ENCODE results near the gene ARF5.

DNA sequence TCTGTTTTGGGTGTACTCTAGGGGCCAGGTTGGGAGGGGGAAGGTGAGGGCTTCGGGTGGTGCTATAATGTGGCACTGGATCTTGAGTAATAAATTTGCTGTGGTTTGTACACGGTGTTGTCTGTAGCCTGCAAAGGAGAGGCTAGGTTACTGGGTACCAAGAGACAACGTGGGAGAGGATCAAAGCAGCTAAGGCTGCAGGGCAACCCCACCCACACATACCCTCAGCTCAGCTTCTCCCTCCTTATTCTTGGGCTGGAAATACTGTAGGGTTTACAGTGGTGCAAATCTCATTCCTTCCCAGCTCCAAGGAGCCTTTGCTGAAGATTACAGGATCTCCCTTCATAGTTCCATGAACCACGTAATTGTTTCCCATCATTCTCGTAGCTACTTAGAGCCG, 3.4 kb downstream of the ARF5 start:
- TF ChIP-seq, protein P1, sequence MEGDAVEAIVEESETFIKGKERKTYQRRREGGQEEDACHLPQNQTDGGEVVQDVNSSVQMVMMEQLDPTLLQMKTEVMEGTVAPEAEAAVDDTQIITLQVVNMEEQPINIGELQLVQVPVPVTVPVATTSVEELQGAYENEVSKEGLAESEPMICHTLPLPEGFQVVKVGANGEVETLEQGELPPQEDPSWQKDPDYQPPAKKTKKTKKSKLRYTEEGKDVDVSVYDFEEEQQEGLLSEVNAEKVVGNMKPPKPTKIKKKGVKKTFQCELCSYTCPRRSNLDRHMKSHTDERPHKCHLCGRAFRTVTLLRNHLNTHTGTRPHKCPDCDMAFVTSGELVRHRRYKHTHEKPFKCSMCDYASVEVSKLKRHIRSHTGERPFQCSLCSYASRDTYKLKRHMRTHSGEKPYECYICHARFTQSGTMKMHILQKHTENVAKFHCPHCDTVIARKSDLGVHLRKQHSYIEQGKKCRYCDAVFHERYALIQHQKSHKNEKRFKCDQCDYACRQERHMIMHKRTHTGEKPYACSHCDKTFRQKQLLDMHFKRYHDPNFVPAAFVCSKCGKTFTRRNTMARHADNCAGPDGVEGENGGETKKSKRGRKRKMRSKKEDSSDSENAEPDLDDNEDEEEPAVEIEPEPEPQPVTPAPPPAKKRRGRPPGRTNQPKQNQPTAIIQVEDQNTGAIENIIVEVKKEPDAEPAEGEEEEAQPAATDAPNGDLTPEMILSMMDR (optimal IDR thresholded peaks at IDR 0.05 in 1 of 3, IDR thresholded peaks at IDR 0.05 in 1 of 3, conservative IDR thresholded peaks at IDR 0.05 in 1 of 3; ENCODE audit: extremely low read depth in 1 of 3, insufficient read depth in 2 of 3, low read length in 3 of 3), result no peak
- TF ChIP-seq EZH2 (IDR thresholded peaks at IDR 0.05; ENCODE audit: low read length), result no peak

Data from keratinocyte (primary cell).